Body of pancreas (tissue), 4 donors: ENCODE measurements around the gene ZBED1. TPM values are rescaled to one million over a fixed set of nuclear protein-coding genes. Genes with fewer than 3 reads are reported as not detected.
"Not testable (repeated sequence)": the region's sequence is repeated elsewhere in the genome, so short reads cannot be mapped to it uniquely, and the experiment has no call there.

Experiments
- ATAC-seq: fragments of 150-250 bp; one replicate; pipeline ENCODE4 v1.9.1; 2016
- DNase-seq, 4 donors: peaks; one replicate each; pipeline ENCODE4 v3.0.0-alpha.2; 2019
- H3K27ac ChIP-seq, 4 donors: fragments of 200-600 bp; sonication (generic); 1 replicate in 3 of 4; 2 replicates in 1 of 4; pipeline versions ENCODE4 v1.5.1 to v1.6.1; 2016 to 2019; ENCODE audit warnings: mild to moderate bottlenecking in 1 of 4, mixed read lengths in 1 of 4, moderate library complexity in 1 of 4
- H3K27me3 ChIP-seq, 2 donors: fragments of 200-600 bp; sonication (generic); one replicate each; pipeline ENCODE4 v1.6.0; 2016; ENCODE audit warnings: mild to moderate bottlenecking in 1 of 2
- H3K36me3 ChIP-seq, 2 donors: fragments of 200-600 bp; sonication (generic); replicated peaks in 1 of 2; 2 replicates each; pipeline ENCODE4 v1.5.1; 2016; ENCODE audit warnings: low read depth in 2 of 2; ENCODE audit not compliant: insufficient read depth in 1 of 2
- H3K4me1 ChIP-seq: fragments of 200-600 bp; sonication (generic); one replicate; pipeline ENCODE4 v1.6.0; 2016
- H3K4me3 ChIP-seq, 2 donors: fragments of 200-600 bp; sonication (generic); 1 replicate in 1 of 2; 2 replicates in 1 of 2; pipeline ENCODE4 v1.5.1; 2016 to 2019
- H3K9me3 ChIP-seq, 3 donors: fragments of 200-600 bp; sonication (generic); 1 replicate in 2 of 3; 2 replicates in 1 of 3; pipeline ENCODE4 v1.5.1; 2016
- POLR2A ChIP-seq, 3 donors: fragments of 450-650 bp; IDR thresholded peaks; one replicate each; pipeline ENCODE4 v1.6.1; 2016; ENCODE audit warnings: antibody characterized with exemption in 3 of 3, mild to moderate bottlenecking in 2 of 3
- WGBS, 2 donors: methylation state at CpG; one replicate each; pipeline ENCODE4 v1.1.5; 2017; 5-methylcytosine and 5-hydroxymethylcytosine counted together
- intact Hi-C: fragments of 100-400 bp; cut with DNase I; formaldehyde crosslinking; loops from one replicate; pipeline ENCODE4 v1.15.1; 2023
- total RNA-seq, 2 donors: library from RNA; depleted of rRNA; stranded (reverse); fragments of >200 nt; gene quantifications; one replicate each; pipeline ENCODE4 v1.1.0, GENCODE V29; 2016
- TF ChIP-seq, protein P1 (sequence below), 7 experiments: fragments of 450-650 bp in 4 of 7; fragments of 200-600 bp in 3 of 7; sonication (generic) in 3 of 7; IDR thresholded peaks; one replicate each; pipeline ENCODE4 v1.5.1; 2016 to 2019; ENCODE audit warnings: antibody characterized with exemption in 7 of 7

The ZBED1 gene
- total RNA-seq, 2 donors from 2014 or later: 35.5 to 39.2 TPM

- DNase-seq (peak in 1 of 4 donors; percentile 10), ATAC-seq (no peak)
- TF ChIP-seq POLR2A (IDR thresholded peaks at IDR 0.05): no peak
- TF ChIP-seq, protein P1, sequence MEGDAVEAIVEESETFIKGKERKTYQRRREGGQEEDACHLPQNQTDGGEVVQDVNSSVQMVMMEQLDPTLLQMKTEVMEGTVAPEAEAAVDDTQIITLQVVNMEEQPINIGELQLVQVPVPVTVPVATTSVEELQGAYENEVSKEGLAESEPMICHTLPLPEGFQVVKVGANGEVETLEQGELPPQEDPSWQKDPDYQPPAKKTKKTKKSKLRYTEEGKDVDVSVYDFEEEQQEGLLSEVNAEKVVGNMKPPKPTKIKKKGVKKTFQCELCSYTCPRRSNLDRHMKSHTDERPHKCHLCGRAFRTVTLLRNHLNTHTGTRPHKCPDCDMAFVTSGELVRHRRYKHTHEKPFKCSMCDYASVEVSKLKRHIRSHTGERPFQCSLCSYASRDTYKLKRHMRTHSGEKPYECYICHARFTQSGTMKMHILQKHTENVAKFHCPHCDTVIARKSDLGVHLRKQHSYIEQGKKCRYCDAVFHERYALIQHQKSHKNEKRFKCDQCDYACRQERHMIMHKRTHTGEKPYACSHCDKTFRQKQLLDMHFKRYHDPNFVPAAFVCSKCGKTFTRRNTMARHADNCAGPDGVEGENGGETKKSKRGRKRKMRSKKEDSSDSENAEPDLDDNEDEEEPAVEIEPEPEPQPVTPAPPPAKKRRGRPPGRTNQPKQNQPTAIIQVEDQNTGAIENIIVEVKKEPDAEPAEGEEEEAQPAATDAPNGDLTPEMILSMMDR (IDR thresholded peaks at IDR 0.05): no peak
- Histone ChIP-seq H3K9me3 (no peaks in the 10 kb centered on the region), H3K36me3 (no peaks in the 10 kb centered on the region), H3K27me3 (no peaks in the 10 kb centered on the region), H3K27ac (no peak overlapping the region), H3K4me3 (no peak overlapping the region), H3K4me1 (peaks cover 41% of the 10 kb centered on the region)
- intact Hi-C loops: no loop called here
- 88 to 89% methylated on average over 11 to 21 of the region's 21 CpGs for WGBS, 2 donors
These were observed 22.0 kb downstream of the ZBED1 start for GRCh38 chrX:2478546-2479419.

DNA sequence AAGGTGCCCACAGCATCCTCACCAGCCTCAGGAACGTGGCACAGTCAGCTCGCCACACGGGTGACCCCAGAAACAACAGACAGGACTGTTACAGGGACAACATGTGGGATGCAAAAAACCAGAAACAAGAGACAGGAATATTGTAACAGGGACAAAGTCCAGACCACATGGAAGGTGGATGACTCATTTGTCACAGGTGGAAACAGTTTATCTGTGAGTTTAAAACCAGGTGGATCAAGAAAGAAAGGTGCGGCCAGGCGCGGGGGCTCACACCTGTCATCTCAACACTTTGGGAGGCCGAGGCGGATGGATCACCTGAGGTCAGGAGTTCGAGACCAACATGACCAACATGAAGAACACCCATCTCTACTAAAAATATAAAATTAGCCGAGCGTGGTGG, 23.5 kb downstream of the ZBED1 start:
- H3K27me3 ChIP-seq, H3K36me3 ChIP-seq, H3K9me3 ChIP-seq, H3K4me3 ChIP-seq, intact Hi-C loops: not testable (repeated sequence)
- DNase-seq: peak in 2 of 4 donors; percentile 25 to 42
- WGBS, 2 donors: 46 to 57% methylated on average over 8 to 11 of the region's 11 CpGs
- ATAC-seq: peak; percentile 23
- H3K27ac ChIP-seq: peak overlapping the region in 1 of 4 donors; percentile 3
- H3K4me1 ChIP-seq: peaks cover 48% of the 10 kb centered on the region

DNA sequence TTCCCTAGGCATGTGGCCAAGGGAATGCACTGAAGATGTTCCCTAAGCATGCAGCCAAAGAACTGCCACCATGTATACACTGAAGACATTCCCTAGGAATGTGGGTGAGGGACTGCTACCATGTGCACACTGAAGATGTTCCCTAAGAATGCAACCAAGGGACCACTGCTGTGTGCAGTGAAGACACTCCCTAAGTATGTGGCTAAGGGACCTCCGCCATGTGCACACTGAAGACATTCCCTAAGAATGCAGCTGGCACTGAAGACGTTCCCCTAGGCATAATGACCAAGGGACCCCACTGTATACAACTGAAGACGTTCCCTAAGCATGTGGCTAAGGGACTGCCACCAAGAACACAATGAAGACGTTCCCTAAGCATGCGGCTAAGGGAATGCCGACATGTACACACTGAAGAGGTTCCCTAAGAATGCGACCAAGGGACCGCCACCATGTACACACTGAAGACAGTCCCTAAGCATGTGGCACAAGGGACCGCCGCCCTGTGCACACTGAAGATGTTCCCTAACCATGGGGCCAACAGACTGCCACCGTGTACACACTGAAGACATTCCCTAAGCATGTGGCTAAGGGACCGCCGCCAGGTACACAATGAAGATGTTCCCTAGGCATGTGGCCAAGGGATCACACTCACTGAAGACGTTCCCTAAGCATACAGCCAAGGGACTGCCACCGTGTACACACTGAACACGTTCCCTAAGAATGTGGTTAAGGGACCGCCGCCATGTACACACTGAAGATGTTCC, 25.6 kb downstream of the ZBED1 start:
- no peak for ATAC-seq

GRCh38 chrX:2474280-2474962, 26.4 kb downstream of the ZBED1 start:
- peak overlapping the region in 2 of 4 donors; percentile 75 to 80 for H3K27ac ChIP-seq
- no peaks in the 10 kb centered on the region for H3K27me3 ChIP-seq
- DNase-seq (no peak), ATAC-seq (no peak)
- no peaks in the 10 kb centered on the region for H3K36me3 ChIP-seq
- WGBS, 2 donors: 78 to 86% methylated on average over 20 of the region's 20 CpGs
- no peak overlapping the region for H3K4me3 ChIP-seq
- intact Hi-C loops: no loop called here
- TF ChIP-seq, protein P1 (IDR thresholded peaks at IDR 0.05): no peak
- TF ChIP-seq POLR2A (IDR thresholded peaks at IDR 0.05): no peak
- H3K9me3 ChIP-seq: no peaks in the 10 kb centered on the region
- H3K4me1 ChIP-seq: peaks cover 51% of the 10 kb centered on the region

More for the DNA sequence above, 25.6 kb downstream of the ZBED1 start:
- Histone ChIP-seq H3K36me3 (no peaks in the 10 kb centered on the region), H3K4me3 (no peak overlapping the region), H3K27me3 (no peaks in the 10 kb centered on the region), H3K4me1 (peaks cover 51% of the 10 kb centered on the region), H3K9me3 (no peaks in the 10 kb centered on the region), H3K27ac (no peak overlapping the region)
- no peak for TF ChIP-seq POLR2A (IDR thresholded peaks at IDR 0.05)
- WGBS, 2 donors: 85% methylated on average over 12 to 18 of the region's 18 CpGs
- intact Hi-C loops: no loop called here
- DNase-seq: no peak

DNA sequence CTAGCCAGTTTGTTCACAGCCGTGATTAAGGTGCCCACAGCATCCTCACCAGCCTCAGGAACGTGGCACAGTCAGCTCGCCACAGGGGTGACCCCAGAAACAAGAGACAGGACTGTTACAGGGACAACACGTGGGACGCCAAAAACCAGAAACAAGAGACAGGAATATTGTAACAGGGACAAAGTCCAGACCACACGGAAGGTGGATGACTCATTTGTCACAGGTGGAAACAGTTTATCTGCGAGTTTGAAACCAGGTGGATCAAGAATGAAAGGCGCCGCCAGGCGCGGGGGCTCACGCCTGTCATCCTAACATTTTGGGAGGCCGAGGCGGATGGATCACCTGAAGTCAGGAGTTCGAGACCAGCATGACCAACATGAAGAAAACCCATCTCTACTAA, 27.7 kb downstream of the ZBED1 start:
- H3K9me3 ChIP-seq, H3K27me3 ChIP-seq, intact Hi-C loops, H3K36me3 ChIP-seq, H3K4me3 ChIP-seq: not testable (repeated sequence)
- ATAC-seq (peak; percentile 88), DNase-seq (peak; percentile 38 to 75 (median 52))
- 14 to 21% methylated on average over 14 to 15 of the region's 15 CpGs for WGBS, 2 donors
- peak overlapping the region in 3 of 4 donors; percentile 54 to 80 (median 75) for H3K27ac ChIP-seq
- peaks cover 46% of the 10 kb centered on the region for H3K4me1 ChIP-seq

DNA sequence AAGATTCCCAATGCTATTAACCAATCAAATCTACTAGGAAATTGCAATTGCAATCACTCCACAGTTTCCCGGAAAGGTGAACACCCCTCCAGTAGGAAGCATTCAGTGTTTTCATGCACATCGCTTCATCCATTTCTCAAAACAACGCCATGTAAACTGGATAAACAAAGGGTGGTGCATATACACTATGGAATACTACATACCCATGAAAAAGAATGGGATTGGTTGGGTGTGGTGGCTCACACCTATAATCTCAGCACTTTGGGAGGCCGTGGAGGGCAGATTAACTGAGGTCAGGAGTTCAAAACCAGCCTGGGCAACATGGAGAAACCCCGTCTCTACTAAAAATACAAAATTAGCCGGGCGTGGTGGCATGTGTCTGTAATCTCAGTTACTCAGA, 29.1 kb downstream of the ZBED1 start:
- TF ChIP-seq, protein P1 (IDR thresholded peaks at IDR 0.05): no peak
- TF ChIP-seq POLR2A (IDR thresholded peaks at IDR 0.05): no peak
- DNase-seq (no peak), ATAC-seq (no peak)
- peaks cover 32% of the 10 kb centered on the region for H3K4me1 ChIP-seq
- intact Hi-C loops: no loop called here
- no peaks in the 10 kb centered on the region for H3K9me3 ChIP-seq
- WGBS, 2 donors: 90 to 93% methylated on average over 7 of the region's 7 CpGs
- no peaks in the 10 kb centered on the region for H3K27me3 ChIP-seq
- H3K36me3 ChIP-seq: no peaks in the 10 kb centered on the region
- H3K27ac ChIP-seq: no peak overlapping the region
- no peak overlapping the region for H3K4me3 ChIP-seq

- H3K27ac ChIP-seq, DNase-seq, H3K4me3 ChIP-seq, intact Hi-C loops, H3K9me3 ChIP-seq, H3K36me3 ChIP-seq, ATAC-seq, H3K27me3 ChIP-seq: not testable (repeated sequence)
- H3K4me1 ChIP-seq: peaks cover 29% of the 10 kb centered on the region
- WGBS, 2 donors: 96 to 98% methylated on average over 10 of the region's 10 CpGs
These were observed 29.6 kb downstream of the ZBED1 start for GRCh38 chrX:2471126-2471525.

DNA sequence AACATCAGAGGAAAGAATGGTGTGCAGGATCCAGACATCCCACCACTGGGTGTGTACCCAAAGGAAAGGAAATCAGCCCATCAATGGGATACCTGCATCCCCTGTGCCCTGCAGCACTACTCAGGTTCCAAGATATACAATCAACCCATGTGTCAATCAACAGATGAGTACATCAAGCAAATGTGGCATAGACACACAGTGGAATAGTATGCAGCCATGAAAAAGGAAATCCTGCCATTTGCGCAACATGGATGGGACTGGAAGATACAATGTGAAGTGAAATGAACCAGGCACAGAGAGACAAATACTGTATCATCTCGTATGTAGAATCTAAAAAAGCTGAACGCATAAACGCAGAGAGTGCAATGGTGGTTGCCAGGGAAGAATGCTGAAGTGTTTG, 30.9 kb downstream of the ZBED1 start:
- H3K27me3 ChIP-seq, H3K9me3 ChIP-seq, H3K4me3 ChIP-seq, ATAC-seq, intact Hi-C loops, DNase-seq, H3K27ac ChIP-seq, H3K36me3 ChIP-seq: not testable (repeated sequence)
- WGBS, 2 donors: 92 to 96% methylated on average over 4 of the region's 4 CpGs
- peaks cover 28% of the 10 kb centered on the region for H3K4me1 ChIP-seq
